GM13977 (cell line): Measurements from ENCODE around the gene MAML3.

Experiments
- DNase-seq: peaks from one replicate; pipeline ENCODE4 v3.0.0; 2012; ENCODE audit warnings: low spot score
- in situ Hi-C: fragments of 300-500 bp; cut with MboI; formaldehyde crosslinking; loops from one replicate; pipeline ENCODE4 v1.12.0; 2022; ENCODE audit warnings: low sequenced_read_pairs, low pct_unique_long_range_greater_than_20kb, mixed read lengths, inconsistent platforms; ENCODE audit not compliant: unreplicated experiment
- TF ChIP-seq, protein P1 (sequence below): IDR thresholded peaks from 2 replicates; pipeline ENCODE4 v1.5.1; 2012; ENCODE audit warnings: mild to moderate bottlenecking, control low read depth; ENCODE audit not compliant: insufficient read depth; ENCODE audit errors: extremely low read depth, missing control alignments

MAML3 gene

DNA sequence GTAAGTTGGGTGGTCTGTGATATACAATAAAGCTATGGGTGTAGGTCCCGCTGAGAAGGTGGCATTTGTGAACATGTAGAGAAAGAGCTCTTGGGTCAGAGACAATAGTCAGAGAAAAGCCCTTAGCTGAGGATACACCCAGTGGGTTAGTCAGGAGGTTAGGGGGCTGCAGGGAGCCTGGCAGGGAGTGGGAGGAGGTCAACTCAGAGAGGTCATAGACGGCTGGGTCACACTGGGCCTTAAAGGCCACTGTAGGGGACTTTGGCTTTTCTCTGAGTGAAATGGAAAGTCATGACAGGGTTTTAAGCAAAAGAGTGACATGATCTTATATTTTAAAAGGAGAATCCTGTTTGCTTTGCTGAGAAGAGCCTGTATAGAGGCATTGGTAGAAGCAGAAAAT, 471.7 kb downstream of the MAML3 start:
- in situ Hi-C loops = no loop called here
- TF ChIP-seq, protein P1, sequence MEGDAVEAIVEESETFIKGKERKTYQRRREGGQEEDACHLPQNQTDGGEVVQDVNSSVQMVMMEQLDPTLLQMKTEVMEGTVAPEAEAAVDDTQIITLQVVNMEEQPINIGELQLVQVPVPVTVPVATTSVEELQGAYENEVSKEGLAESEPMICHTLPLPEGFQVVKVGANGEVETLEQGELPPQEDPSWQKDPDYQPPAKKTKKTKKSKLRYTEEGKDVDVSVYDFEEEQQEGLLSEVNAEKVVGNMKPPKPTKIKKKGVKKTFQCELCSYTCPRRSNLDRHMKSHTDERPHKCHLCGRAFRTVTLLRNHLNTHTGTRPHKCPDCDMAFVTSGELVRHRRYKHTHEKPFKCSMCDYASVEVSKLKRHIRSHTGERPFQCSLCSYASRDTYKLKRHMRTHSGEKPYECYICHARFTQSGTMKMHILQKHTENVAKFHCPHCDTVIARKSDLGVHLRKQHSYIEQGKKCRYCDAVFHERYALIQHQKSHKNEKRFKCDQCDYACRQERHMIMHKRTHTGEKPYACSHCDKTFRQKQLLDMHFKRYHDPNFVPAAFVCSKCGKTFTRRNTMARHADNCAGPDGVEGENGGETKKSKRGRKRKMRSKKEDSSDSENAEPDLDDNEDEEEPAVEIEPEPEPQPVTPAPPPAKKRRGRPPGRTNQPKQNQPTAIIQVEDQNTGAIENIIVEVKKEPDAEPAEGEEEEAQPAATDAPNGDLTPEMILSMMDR = no peak
- DNase-seq = no peak

DNA sequence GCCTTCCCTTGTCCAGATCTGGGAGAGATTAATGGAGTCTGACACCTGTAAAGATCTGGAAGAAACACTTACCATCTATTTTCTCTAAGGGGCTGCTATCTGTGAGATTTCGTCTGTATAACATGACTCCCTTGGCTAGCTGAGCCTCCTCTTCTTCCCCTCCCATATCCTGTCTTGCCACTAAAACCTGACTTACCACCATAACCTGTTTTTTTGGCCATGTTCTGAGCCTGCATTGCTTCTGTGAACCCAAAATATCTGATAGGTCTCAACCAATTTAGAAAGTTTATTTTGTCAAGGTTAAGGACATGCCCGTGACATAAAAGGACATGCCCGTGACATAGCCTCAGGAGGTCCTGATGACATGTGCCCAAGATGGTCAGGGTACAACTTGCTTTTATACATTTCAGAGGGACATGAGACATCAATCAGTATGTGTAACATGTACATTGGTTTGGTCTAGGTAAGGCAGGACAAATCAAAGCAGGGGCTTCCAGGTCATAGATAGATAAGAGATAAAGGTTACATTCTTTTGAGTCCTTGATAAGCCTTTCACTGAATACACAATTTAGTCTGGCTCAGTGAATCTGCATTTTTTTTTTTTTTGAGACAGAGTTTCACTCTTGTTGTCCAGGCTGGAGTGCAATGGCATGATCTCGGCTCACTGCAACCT, 476.9 kb downstream of the MAML3 start:
- in situ Hi-C loops = no loop called here
- TF ChIP-seq, protein P1 = no peak

DNA sequence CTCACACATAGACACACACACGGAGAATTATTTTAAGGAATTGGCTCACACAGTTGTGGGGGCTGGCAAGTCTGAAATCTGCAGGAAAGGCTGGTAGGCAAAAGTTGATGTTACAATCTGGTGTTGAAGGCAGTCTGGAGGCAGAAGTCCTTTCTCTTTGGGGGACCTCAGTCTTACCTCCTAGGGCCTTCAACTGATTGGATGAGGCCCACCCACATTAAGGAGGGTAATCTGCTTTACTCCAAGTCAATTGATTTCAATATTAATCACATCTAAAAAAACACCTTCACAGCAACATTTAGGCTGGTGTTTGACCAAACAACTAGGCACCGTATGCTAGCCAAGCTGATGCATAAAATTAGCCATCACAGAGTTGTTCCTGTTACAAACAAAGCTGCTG, 477.6 kb downstream of the MAML3 start:
- TF ChIP-seq, protein P1 = no peak
- in situ Hi-C loops = no loop called here
- DNase-seq = no peak

More for the DNA sequence above, 476.9 kb downstream of the MAML3 start:
- no peak for DNase-seq

DNA sequence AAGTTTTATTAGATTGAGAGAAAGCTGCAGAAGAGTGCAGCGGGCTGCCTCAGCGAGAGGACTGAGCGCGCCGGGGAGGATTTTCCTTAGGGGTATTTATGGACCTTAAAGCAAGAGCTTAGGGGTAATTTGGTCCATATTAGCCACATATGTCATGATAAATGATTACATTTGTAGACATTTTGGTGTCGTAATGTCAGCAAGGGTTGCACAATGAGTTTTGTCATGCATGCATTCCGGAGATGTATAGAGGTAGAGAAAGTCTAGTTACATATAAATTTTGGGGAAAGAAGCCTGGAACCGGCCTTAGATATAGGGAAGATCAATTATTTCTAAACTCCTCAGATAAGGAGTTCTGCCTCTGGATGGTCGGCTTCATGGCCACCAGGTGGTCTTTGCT, 478.3 kb downstream of the MAML3 start:
- in situ Hi-C loops = no loop called here
- no peak for DNase-seq
- TF ChIP-seq, protein P1 = no peak

DNA sequence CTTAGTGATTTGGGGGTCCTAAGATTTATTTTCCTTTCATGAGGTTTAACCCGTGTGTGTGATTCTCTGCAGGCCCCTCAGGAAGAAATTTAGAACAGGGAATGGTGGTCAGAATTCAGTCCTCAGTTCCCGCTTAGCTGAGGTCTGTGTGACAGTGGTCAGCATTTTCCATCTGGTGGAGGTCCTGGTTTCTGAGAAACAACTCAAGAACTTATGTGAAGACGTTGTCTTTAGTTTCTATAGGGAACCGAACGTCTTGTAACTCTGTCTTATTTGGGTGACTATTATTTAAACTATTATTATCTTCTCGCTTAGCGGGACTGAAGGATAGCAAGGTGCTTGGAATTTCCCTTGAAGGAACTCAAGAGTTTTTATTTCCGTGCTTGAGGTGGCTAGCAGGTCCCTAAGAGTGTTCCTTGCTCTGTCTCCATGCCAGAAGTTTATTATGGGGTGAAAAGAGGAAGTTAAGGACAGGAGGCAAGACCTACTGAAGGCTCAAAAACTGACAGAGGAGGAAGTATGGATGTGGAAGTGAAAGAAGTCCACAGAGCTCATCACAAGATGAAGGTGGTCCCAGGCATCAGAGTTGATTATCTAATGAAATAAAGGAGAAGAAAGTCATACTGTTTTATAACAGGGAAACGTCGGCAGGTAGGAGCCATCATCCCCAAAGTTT, 479.0 kb downstream of the MAML3 start:
- DNase-seq = no peak
- TF ChIP-seq, protein P1 = no peak
- in situ Hi-C loops = no loop called here

DNA sequence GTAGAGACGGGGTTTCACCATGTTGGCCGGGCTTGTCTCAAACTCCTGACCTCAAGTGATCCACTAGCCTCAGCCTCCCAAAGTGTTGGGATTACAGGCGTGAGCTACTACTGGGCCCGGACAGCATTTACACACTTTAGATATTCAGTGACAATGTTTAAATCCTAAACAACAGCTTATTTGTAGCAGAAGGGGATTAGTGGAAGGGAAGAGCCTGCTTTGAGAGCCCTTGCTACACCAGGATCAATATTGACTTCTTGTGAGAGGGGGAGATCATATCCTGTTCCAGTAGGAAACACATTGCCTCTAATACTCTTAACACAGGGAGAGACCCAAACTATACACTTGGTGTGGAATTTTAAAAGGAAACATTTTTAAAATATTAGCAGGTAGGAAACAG, 481.3 kb downstream of the MAML3 start:
- DNase-seq = no peak
- TF ChIP-seq, protein P1 = no peak

More for the DNA sequence above, 481.3 kb downstream of the MAML3 start:
- in situ Hi-C loops = no loop called here
